ENCODE measurements around the gene UBE2G1. TPM values are rescaled to one million over a fixed set of nuclear protein-coding genes. Genes with fewer than 3 reads are reported as not detected.
"Not testable (repeated sequence)": the region's sequence is repeated elsewhere in the genome, so short reads cannot be mapped to it uniquely, and the experiment has no call there.

UBE2G1 gene
- total RNA-seq, 1 donor: 39.3 TPM

DNA sequence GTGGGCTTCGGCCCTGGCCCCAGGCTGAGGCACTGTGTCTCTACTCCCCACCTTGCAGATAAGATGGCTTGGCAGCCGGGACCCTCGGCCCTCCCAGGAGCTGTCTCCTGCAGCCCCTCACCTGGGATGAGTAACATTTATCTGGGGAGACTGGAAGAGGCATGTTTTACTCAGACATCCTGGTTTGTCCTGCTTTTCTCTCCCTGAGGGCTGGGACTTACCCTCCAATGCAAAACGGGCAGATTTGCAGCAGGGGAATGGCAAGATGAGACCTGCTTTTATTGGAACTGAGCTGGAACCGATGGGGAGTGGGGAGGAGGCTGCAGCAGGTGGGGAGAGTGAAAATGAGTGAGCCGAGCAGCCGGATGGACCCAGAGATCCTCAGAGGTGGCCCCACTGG is 27.3 kb upstream of the UBE2G1 start:
- no peak overlapping the region for H3K4me3 ChIP-seq (ENCODE audit: low read depth, low read length)
- DNase-seq (ENCODE audit: low read depth): no peak
- TF ChIP-seq, protein P1, sequence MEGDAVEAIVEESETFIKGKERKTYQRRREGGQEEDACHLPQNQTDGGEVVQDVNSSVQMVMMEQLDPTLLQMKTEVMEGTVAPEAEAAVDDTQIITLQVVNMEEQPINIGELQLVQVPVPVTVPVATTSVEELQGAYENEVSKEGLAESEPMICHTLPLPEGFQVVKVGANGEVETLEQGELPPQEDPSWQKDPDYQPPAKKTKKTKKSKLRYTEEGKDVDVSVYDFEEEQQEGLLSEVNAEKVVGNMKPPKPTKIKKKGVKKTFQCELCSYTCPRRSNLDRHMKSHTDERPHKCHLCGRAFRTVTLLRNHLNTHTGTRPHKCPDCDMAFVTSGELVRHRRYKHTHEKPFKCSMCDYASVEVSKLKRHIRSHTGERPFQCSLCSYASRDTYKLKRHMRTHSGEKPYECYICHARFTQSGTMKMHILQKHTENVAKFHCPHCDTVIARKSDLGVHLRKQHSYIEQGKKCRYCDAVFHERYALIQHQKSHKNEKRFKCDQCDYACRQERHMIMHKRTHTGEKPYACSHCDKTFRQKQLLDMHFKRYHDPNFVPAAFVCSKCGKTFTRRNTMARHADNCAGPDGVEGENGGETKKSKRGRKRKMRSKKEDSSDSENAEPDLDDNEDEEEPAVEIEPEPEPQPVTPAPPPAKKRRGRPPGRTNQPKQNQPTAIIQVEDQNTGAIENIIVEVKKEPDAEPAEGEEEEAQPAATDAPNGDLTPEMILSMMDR (IDR thresholded peaks at IDR 0.05; ENCODE audit: insufficient read depth, low read length): no peak

DNA sequence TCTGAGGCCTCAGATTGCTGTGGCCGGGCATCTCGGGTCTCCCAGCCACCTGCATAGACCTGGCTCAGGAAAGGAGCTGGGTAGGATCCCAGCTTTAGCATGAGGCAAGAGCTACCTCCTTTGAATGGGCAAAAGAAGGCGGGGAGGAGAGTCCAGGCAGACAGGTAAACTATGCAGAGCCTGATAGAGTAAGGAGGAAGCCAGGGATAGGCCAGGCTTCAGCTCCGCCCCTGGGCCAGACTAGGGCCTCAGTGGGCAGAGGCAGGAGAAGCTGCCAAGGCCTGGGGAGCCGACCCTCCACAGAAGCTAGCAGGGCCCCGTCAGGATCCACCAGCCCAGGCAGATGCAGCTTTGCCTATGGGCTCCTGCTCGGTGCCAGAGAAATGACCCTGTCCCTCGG is 22.6 kb upstream of the UBE2G1 start:
- H3K4me3 ChIP-seq (ENCODE audit: low read depth, low read length): no peak overlapping the region
- no peak for DNase-seq (ENCODE audit: low read depth)
- TF ChIP-seq, protein P1 (IDR thresholded peaks at IDR 0.05; ENCODE audit: insufficient read depth, low read length): no peak

DNA sequence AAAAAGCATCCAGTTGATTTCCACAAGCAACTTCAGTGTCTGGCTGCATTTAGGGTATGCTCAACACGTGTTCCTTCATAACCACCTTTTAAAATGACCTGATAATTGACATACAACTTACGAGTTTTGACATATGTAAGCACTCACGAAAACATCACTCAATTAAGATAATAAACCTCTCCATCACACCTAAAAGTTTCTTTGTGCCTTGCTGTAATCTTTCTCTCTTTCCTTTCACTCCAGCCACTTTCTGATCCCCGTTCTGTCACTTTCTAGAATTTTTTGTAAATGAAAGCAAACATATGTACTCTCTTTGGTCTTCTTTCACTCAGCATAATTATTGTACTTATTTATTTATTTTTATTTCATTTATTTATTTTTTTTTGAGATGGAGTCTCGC is 20.7 kb upstream of the UBE2G1 start:
- TF ChIP-seq, protein P1 (IDR thresholded peaks at IDR 0.05; ENCODE audit: insufficient read depth, low read length): no peak
- no peak for DNase-seq (ENCODE audit: low read depth)
- H3K4me3 ChIP-seq (ENCODE audit: low read depth, low read length): no peak overlapping the region

DNA sequence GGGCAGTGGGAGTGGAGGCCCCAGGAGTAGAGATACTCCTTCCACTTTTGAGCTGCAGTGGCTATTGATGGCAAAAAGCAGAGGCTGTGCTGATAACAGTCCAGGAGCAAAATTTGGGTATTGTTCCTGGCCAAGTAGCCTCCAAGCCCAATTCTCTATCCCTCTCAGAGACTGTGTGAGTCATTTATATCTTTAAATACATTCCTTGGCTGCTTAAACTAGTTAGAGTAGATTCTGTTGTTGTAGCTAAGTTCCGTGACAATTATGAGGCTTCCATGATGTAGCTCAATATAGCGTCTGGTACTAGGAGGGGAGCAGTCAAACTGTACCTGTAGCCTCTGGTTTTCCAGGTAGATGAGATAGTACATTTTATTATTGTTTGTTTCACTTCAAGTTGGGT is 19.9 kb upstream of the UBE2G1 start:
- no peak overlapping the region for H3K4me3 ChIP-seq (ENCODE audit: low read depth, low read length)
- peak; percentile 71 for DNase-seq (ENCODE audit: low read depth)
- TF ChIP-seq, protein P1 (IDR thresholded peaks at IDR 0.05; ENCODE audit: insufficient read depth, low read length): no peak

DNA sequence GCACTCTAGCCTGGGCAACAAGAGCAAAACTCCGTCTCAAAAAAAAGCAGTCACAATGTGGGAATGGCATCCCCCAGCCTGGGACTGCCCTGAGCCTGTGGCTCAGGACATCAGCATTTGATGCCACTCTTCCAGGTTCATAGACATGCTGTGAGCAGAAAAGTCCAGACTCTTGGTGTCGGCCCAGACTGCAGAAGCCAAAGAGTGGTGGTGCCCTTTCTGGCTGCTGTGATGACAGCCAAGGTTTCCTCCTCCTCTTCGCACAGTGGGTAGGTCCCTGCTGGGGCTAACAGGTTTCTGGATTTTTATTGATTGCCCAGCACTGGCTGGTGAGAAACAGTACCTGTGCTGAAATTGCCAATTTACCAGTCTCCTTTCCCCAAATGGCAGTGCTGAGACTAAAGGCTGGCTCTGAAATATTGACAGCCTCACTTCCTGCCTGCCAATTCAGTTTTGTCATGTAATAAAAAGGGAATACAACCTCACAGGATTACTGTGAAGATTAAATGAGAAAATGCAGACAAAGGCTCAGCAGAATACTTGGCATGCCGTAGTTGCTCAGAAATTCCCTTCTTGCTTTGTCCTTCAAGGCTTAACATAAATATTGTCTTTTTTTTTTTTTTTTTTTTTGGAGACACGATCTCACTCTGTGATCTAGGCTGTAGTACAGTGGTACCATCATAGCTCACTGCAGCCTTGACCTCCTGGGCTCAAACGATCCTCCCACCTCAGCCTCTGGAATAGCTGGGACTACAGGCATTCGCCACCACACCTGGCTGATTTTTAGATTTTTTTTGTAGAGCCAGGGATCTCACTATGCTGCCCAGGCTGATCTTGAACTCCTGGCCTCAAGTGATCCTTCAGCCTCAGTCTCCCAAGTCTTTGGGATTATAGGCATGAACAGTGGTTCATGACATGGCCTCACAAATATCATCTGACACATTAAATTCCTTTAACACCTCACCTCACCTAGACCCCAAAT is 15.5 kb upstream of the UBE2G1 start:
- no peak overlapping the region for H3K4me3 ChIP-seq (ENCODE audit: low read depth, low read length)
- DNase-seq (ENCODE audit: low read depth): no peak
- TF ChIP-seq, protein P1 (IDR thresholded peaks at IDR 0.05; ENCODE audit: insufficient read depth, low read length): no peak

DNA sequence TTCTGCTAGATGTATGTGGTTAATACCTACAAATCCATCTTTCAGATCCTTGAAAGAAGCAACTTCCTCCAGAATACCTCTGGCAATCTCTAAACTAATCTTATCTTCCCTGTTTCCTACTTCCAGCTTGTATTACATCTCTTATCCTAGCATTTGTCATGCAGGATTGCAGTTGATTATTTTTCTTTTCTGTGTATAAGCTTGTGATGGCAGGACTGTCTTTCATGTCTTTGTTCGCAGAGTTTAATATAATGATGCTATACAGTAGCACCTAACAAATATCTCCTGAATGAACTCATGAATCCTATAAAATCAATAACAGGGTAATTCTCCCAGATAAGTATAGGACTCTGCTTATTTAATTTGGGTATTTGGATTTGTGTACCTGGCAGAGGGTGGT is 12.2 kb upstream of the UBE2G1 start:
- H3K4me3 ChIP-seq (ENCODE audit: low read depth, low read length): no peak overlapping the region

DNA sequence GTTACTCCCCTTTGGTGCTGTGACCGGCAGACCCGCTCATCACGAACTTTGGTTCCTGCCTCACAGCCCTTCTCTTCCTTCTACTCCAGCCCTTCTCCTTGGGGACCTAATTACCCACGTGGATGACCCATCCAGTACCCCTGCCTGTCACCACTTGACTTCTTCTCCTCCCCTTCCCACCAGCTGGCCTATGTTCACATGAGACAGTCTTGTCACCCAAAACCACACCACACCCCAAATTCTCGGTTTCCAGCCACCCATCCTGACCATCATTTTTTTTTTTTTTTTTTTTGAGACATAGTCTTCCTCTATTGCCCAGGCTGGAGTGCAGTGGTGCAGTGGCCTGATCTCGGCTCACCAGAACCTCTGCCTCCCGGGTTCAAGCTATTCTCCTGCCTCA is 10.8 kb upstream of the UBE2G1 start:
- not testable (repeated sequence) for H3K4me3 ChIP-seq (ENCODE audit: low read depth, low read length); DNase-seq (ENCODE audit: low read depth)

More for the DNA sequence above, 12.2 kb upstream of the UBE2G1 start:
- no peak for DNase-seq (ENCODE audit: low read depth)
- TF ChIP-seq, protein P1 (IDR thresholded peaks at IDR 0.05; ENCODE audit: insufficient read depth, low read length): no peak

DNA sequence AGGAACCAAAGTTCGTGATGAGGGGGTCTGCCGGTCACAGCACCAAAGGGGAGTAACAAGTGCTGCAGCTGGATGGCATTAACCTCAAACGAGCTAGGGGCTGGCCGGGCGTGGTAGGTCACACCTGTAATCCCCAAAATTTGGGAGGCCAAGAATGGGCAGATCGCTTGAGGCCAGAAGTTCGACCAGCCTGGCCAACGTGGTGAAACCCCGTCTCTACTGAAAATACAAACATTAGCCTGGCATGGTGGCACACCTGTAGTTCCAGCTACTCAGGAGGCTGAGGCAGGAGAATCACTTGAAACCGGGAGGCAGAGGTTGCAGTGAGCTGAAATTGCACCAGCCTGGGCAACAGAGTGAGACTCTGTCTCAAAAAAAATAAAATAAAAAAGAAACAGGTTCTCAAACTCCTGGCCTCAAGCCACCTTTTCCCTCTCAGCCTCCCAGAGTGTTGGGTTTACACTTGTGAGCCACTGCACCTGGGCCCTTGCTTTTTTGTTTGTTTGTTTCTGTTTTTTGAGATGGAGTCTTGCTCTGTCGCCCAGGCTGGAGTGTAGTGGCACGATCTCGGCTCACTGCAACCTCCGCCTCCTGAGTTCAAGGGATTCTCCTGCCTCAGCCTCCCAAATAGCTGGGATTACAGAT is 9.4 kb upstream of the UBE2G1 start:
- H3K4me3 ChIP-seq (ENCODE audit: low read depth, low read length); DNase-seq (ENCODE audit: low read depth): not testable (repeated sequence)

Measured in fibroblast of the aortic adventitia (primary cell).